ENCODE data around the gene PELI3. TPM values are rescaled to one million over a fixed set of nuclear protein-coding genes. Genes with fewer than 3 reads are reported as not detected.

Gene PELI3
- total RNA-seq, 4 donors from 2014 or later: 20.5 to 43.9 (median 29.9) TPM

GRCh38 chr11:66448523-66448922 lies 18.2 kb upstream of the PELI3 start:
- TF ChIP-seq POLR2AphosphoS5 (IDR thresholded peaks at IDR 0.05) (no peak), CTCF (IDR thresholded peaks at IDR 0.05) (no peak), EP300 (IDR thresholded peaks at IDR 0.05) (no peak), POLR2A (IDR thresholded peaks at IDR 0.05) (no peak)
- Histone ChIP-seq H3K9me3 (peaks cover 0 to 3% (median 0%) of the 10 kb centered on the region in 3 donors), H3K36me3 (no peaks in the 10 kb centered on the region), H3K4me1 (no peaks in the 10 kb centered on the region), H3K27ac (no peak overlapping the region), H3K27me3 (no peaks in the 10 kb centered on the region), H3K4me3 (no peak overlapping the region)
- no peak for ATAC-seq
- WGBS, 2 donors (ENCODE audit: low coverage in 1 of 2): 72 to 74% methylated on average over 4 of the region's 4 CpGs

GRCh38 chr11:66450560-66450959 lies 16.1 kb upstream of the PELI3 start:
- Histone ChIP-seq H3K36me3 (no peaks in the 10 kb centered on the region), H3K27me3 (no peaks in the 10 kb centered on the region), H3K4me1 (no peaks in the 10 kb centered on the region), H3K27ac (no peak overlapping the region), H3K4me3 (no peak overlapping the region), H3K9me3 (no peaks in the 10 kb centered on the region)
- TF ChIP-seq POLR2AphosphoS5 (IDR thresholded peaks at IDR 0.05) (no peak), POLR2A (IDR thresholded peaks at IDR 0.05) (no peak), CTCF (IDR thresholded peaks at IDR 0.05) (no peak), EP300 (IDR thresholded peaks at IDR 0.05) (no peak)
- ATAC-seq: no peak
- WGBS, 2 donors (ENCODE audit: low coverage in 1 of 2): 56 to 62% methylated on average over 3 to 4 of the region's 4 CpGs

- ATAC-seq: no peak
- Histone ChIP-seq H3K4me3 (no peak overlapping the region), H3K27ac (no peak overlapping the region), H3K4me1 (no peaks in the 10 kb centered on the region), H3K36me3 (no peaks in the 10 kb centered on the region), H3K27me3 (no peaks in the 10 kb centered on the region), H3K9me3 (no peaks in the 10 kb centered on the region)
- no peak for TF ChIP-seq EP300 (IDR thresholded peaks at IDR 0.05)
- no peak for TF ChIP-seq POLR2AphosphoS5 (IDR thresholded peaks at IDR 0.05)
- no peak for TF ChIP-seq CTCF (IDR thresholded peaks at IDR 0.05)
- no peak for TF ChIP-seq POLR2A (IDR thresholded peaks at IDR 0.05)
- 80 to 89% methylated on average over 1 to 3 of the region's 4 CpGs for WGBS, 2 donors (ENCODE audit: low coverage in 1 of 2)
Measured at GRCh38 chr11:66451663-66452062, 15.0 kb upstream of the PELI3 start.

DNA sequence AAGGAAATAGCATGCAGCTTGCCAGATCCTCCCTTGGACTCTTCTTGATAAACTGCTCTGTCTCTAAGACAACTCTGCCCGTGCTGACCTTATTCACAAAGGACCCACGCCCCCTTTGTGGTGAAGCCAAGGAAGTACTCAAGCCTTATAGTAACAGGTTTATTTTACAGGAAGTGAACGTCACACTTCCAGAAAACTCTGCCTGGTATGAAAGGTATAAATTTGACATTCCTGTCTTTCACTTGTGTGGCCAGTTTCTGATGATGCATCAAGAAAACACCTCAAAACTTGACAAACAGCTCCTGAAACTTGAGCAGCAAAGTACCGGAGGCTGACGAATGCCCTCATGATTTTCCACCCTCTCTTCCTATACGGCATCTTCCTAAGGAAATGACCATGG lies 12.5 kb upstream of the PELI3 start:
- Histone ChIP-seq H3K4me3 (no peak overlapping the region), H3K4me1 (no peaks in the 10 kb centered on the region), H3K9me3 (no peaks in the 10 kb centered on the region), H3K27ac (no peak overlapping the region), H3K36me3 (no peaks in the 10 kb centered on the region), H3K27me3 (no peaks in the 10 kb centered on the region)
- no peak for ATAC-seq
- 33 to 38% methylated on average over 6 of the region's 6 CpGs for whole genome bisulfite sequencing, 2 donors (ENCODE audit: low coverage in 1 of 2)
- TF ChIP-seq POLR2AphosphoS5 (IDR thresholded peaks at IDR 0.05) (no peak), EP300 (IDR thresholded peaks at IDR 0.05) (no peak), CTCF (IDR thresholded peaks at IDR 0.05) (no peak), POLR2A (IDR thresholded peaks at IDR 0.05) (no peak)

- Histone ChIP-seq H3K4me3 (no peak overlapping the region), H3K9me3 (no peaks in the 10 kb centered on the region), H3K27ac (no peak overlapping the region), H3K27me3 (no peaks in the 10 kb centered on the region), H3K4me1 (no peaks in the 10 kb centered on the region), H3K36me3 (no peaks in the 10 kb centered on the region)
- ATAC-seq: no peak
- WGBS, 2 donors (ENCODE audit: low coverage in 1 of 2): 46 to 67% methylated on average over 1 to 3 of the region's 3 CpGs
- no peak for TF ChIP-seq CTCF (IDR thresholded peaks at IDR 0.05)
- TF ChIP-seq EP300 (IDR thresholded peaks at IDR 0.05): no peak
- TF ChIP-seq POLR2AphosphoS5 (IDR thresholded peaks at IDR 0.05): no peak
- TF ChIP-seq POLR2A (IDR thresholded peaks at IDR 0.05): no peak
Measured at GRCh38 chr11:66454828-66455227, 11.9 kb upstream of the PELI3 start.
